GM18519 (cell line): ENCODE results near the gene IL3RA.
"Not testable (repeated sequence)": the region's sequence is repeated elsewhere in the genome, so short reads cannot be mapped to it uniquely, and the experiment has no call there.

ENCODE experiments used
- ATAC-seq: cut with Tn5 transposase; IDR thresholded peaks from one replicate; pipeline ENCODE4 v1.9.1; 2021; ENCODE audit warnings: mild to moderate bottlenecking, moderate library complexity; ENCODE audit not compliant: unreplicated experiment, low FRiP score

Gene IL3RA

GRCh38 chrX:1327651-1328304 is 8.8 kb upstream of the IL3RA start:
- no peak for ATAC-seq

- ATAC-seq = no peak
These were observed 6.0 kb upstream of the IL3RA start for GRCh38 chrX:1330605-1331004.

DNA sequence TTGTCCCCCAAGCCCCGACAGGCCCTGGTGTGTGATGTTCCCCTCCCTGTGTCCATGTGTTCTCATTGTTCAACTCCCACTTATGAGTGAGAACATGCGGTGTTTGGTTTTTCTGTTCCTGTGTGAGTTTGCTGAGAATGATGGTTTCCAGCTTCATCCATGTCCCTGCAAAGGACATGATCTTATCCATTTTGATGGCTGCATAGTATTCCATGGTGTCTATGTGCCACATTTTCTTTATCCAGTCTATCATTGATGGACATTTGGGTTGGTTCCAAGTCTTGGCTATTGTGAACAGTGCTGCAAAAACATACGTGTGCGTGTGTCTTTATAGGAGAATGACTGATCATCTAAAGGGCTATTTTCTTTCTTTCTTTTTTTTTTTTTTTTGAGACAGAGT is 4.2 kb upstream of the IL3RA start:
- not testable (repeated sequence) for ATAC-seq

- no peak for ATAC-seq
These were observed 1.7 kb upstream of the IL3RA start for GRCh38 chrX:1334854-1335253.

DNA sequence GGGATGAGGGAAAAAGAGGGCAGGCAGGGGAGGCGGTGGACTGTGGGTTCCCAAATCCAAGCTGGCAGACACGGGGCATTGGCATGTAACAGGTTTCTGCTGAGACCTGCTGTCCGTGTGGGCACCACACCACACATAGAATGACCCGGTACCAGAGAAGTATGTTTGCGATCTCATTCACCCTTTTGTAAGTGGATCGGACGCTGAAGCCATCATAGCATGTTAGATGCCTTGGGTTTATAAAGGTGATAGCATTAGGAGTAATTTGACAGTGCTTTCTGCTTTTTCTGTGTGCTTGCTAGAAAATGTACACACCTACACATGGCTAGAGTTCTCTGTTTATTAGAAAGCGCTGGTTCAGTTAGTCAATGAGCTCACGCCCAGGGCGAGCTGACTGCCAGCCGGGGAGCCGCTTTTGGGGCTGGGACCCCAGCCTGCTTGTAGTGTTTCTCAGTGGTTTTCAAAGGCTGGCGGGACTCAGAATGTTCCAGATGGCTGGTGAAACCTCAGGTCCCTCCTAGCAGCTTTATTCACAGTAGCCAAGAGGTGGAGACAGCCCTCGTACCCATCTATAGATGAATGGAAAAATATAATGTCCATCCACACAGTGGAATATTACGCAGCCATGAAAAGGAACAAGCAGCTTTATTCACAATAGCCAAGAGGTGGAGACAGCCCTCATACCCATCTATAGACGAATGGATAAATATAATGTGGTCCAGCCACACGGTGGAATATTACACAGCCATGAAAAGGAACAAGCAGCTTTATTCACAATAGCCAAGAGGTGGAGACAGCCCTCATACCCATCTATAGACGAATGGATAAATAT is 579 bp downstream of the IL3RA start:
- no peak for ATAC-seq

DNA sequence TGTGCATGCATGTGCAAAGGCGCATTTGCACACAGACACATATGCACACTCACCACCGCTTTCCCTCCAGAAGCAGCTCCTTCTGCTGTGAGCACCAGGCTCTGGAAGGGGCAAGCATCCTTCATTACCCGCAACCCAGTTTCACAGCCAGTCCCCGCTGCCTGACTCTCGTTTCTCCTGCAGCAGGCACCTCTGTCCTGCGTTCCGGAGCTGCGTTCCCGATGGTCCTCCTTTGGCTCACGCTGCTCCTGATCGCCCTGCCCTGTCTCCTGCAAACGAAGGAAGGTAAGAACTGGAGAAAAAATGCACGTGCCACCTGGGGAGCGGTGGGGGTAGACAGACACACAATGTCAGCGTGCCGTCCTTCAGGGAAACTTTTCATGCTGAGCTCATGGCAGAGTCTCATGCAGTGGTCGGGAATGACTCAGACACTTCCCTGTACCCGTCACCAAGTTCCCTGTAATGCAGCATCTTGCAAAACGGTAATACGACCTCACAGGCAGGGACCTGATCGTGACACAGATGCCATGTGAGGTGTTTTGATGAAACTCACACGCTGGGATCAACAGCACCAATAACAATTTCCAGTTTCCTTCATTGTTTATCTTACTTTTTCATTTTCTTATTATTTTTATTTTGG is 5.1 kb downstream of the IL3RA start:
- ATAC-seq = no peak

DNA sequence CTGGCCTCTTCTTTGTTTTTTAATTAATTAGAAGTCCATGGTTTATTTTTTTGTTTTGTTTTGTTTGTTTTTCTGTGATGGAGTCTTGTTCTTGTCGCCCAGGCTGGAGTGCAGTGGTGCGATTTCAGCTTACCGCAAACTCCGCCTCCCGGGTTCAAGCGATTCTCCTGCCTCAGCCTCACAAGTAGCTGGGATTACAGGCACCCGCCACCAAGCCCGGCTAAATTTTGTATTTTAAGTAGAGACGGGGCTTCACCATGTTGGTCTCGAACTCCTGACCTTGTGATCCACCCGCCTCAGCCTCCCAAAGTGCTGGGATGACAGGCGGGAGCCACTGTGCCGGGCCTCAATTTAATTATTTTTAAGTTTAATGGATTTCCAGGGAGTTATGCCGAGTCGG is 13.0 kb downstream of the IL3RA start:
- ATAC-seq = not testable (repeated sequence)

DNA sequence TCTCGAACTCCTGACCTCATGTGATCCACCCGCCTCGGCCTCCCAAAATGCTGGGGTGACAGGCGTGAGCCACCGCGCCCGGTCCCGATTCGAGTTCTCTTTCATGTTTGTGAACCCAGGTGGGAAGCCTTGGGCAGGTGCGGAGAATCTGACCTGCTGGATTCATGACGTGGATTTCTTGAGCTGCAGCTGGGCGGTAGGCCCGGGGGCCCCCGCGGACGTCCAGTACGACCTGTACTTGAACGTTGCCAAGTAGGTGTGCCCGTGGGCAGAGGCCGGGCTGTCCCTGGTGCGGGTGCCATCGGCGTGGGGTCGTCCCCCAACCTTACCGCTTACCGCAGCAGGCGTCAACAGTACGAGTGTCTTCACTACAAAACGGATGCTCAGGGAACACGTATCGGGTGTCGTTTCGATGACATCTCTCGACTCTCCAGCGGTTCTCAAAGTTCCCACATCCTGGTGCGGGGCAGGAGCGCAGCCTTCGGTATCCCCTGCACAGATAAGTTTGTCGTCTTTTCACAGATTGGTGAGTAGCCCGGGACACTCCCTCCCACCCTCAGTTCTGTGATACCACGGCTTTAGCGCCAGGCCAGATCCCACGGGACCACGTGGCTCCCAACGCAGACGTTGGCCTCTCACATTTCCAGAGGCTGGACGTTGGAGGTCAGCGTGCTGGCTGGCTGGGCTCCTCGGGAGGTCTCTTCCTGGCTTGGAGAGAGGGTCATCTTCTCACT is 15.6 kb downstream of the IL3RA start:
- ATAC-seq = no peak

GRCh38 chrX:1354036-1355019 is 17.7 kb downstream of the IL3RA start:
- ATAC-seq = no peak

DNA sequence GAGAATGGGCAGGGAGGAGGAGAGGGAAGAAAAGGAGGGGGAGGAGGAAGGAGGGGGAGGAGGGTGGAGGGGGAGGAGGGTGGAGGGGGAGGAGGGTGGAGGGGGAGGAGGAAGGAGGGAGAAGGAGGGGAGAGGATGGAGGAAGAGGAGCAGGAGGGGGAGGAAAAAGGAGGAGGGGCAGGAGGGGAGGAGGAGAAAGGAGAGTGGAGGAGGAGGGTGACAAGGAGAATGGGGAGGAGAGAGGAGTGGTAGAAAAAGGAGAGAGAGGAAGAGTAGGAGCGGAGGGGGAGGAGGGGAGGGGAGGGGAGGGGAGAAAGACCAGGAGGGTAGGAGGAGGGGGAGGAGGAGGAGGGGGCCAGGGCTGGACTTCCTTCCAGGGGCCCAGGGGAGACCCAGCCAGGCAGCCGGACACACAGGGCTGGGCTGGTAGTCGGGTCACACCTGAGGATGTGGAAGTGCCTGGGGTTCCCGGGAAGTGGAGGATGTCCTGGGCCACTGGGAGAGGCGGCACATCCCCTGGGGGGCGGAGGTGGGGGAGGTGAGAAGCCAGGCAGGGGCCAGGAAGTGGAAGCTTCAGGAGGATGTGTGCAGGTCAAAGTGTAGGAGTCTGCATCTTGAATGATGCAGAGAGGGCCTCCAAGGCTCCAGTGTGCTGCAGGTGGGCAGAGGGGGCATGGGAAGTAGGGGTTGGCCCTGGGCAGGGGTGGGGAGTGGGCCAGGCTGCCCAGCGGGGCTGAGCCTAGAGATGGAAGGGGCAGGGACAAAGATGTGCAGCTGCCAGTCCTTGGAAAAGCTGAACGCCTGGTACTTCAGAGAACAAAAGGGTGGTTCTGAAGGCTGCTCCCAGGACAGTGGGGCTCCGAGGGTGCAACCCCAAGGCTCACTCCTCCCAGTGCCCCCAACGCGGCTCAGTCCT is 18.8 kb downstream of the IL3RA start:
- no peak for ATAC-seq

- no peak for ATAC-seq
These were observed 21.4 kb downstream of the IL3RA start for GRCh38 chrX:1357993-1358392.

DNA sequence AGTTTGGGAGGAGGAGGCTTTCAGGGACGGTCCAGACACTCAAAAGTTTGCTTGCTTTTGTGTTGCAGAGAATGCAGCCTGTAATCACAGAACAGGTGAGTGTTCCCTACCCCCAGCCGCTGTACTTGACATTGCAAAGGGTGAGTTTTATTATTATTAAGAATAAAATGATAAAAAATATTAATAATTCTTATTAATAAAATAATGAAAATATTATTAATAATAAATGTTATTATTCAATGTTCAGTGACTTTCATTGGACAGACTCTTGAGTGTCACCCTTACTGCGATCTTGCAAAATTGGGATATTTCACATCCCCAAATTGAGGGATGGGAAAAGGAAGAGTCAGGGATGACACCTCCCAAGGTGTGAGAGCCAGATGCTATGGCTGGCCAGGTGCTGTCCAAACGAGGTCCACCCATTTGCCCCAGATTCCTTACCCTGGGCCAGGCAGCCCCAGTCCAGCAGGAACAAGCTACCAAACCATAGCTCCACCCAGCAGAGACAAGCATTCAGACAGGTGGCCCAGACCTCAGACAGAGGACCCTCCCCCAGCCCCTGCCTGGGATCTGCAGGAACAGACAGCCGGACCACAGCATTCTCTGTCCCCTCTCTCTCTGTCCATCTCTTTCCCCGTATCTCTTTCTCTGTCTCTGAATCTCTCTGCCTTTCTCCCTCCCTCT is 22.4 kb downstream of the IL3RA start:
- no peak for ATAC-seq

GRCh38 chrX:1359477-1359873 is 22.9 kb downstream of the IL3RA start:
- no peak for ATAC-seq

DNA sequence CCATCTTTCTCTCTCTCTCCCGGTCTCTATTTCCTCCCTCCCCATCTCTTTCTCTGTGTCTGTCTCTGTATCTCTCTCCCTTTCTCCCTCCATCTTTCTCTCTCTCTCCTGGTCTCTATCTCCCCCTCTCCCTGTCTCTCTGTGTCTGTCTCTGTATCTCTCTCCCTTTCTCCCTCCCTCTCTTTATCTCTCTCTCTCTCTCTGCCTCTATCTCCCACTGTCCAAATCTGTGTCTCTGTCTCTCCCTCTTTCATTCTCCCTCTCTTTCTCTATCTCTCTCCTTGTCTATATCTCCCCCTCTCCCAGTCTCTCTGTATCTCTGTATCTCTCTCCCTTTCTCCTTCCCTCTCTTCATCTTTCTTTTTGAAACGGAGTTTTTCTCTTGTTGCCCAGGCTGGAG is 23.6 kb downstream of the IL3RA start:
- no peak for ATAC-seq

GRCh38 chrX:1361275-1361674 is 24.7 kb downstream of the IL3RA start:
- no peak for ATAC-seq

- ATAC-seq = no peak
These were observed 25.3 kb downstream of the IL3RA start for GRCh38 chrX:1361910-1362309.

GRCh38 chrX:1366363-1366762 is 29.8 kb downstream of the IL3RA start:
- ATAC-seq = not testable (repeated sequence)

DNA sequence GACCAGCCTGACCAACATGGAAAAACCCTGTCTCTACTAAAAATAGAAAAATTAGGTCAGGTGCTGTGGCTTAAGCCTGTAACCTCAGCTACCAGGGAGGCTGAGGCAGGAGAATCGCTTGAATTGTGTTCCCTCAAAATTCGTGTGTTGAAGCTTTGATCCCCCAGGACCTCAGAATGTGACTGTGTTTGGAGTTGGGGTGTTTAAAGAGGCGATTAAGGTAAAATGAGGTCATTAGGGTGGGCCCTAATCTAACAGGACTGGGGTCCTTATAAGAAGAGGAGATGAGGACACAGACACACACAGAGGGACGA is 31.8 kb downstream of the IL3RA start:
- no peak for ATAC-seq
